OCI-LY3 (cell line): ENCODE results near the gene DTX2.
"Not testable (repeated sequence)": the region's sequence is repeated elsewhere in the genome, so short reads cannot be mapped to it uniquely, and the experiment has no call there.

Source experiments
- H2AFZ ChIP-seq: fragments of 200-600, 300-600 bp; shearing (Covaris generic); 2 replicates; pipeline ENCODE4 v1.6.0; 2014; ENCODE audit warnings: antibody characterized with exemption, low read depth, low read length
- H3K27ac ChIP-seq: fragments of 200-600, 300-600 bp; sonication (generic); 2 replicates; pipeline ENCODE4 v1.5.1; 2014; ENCODE audit warnings: mild to moderate bottlenecking, low read length, moderate library complexity, mixed read lengths
- H3K27me3 ChIP-seq: fragments of 200-600, 300-600 bp; sonication (generic); 2 replicates; pipeline ENCODE4 v1.6.1; 2014; ENCODE audit warnings: low read depth, low read length, mixed read lengths
- H3K36me3 ChIP-seq: fragments of 200-600, 300-600 bp; sonication (generic); replicated peaks from 2 replicates; pipeline ENCODE3; 2014; ENCODE audit warnings: low read depth, low read length, mixed read lengths
- H3K4me1 ChIP-seq: fragments of 300-600, 200-600 bp; sonication (generic); 2 replicates; pipeline ENCODE4 v1.6.1; 2014; ENCODE audit warnings: low read length, mixed read lengths
- H3K4me2 ChIP-seq: fragments of 200-600, 300-600 bp; sonication (generic); 2 replicates; pipeline ENCODE4 v1.6.1; 2014; ENCODE audit warnings: low read length, mixed read lengths
- H3K4me3 ChIP-seq: fragments of 300-600, 200-600 bp; sonication (generic); 2 replicates; pipeline ENCODE4 v1.5.1; 2014; ENCODE audit warnings: antibody characterized with exemption, mild to moderate bottlenecking, low read length, moderate library complexity
- H3K79me2 ChIP-seq: fragments of 300-600, 200-600 bp; shearing (Covaris generic); 2 replicates; pipeline ENCODE4 v1.6.1; 2014; ENCODE audit warnings: mild to moderate bottlenecking, low read length, mixed read lengths
- H3K9ac ChIP-seq: fragments of 300-600, 200-600 bp; shearing (Covaris generic); 2 replicates; pipeline ENCODE4 v1.6.0; 2014; ENCODE audit warnings: mild to moderate bottlenecking, low read length, moderate library complexity
- H3K9me3 ChIP-seq: fragments of 200-600, 300-600 bp; shearing (Covaris generic); 2 replicates; pipeline ENCODE4 v1.6.1; 2014; ENCODE audit warnings: low read length, mixed read lengths; ENCODE audit not compliant: insufficient read depth
- H4K20me1 ChIP-seq: fragments of 200-600, 300-600 bp; sonication (generic); 2 replicates; pipeline ENCODE4 v1.6.1; 2016; ENCODE audit warnings: low read length, mixed read lengths; ENCODE audit not compliant: insufficient read depth
- EZH2phosphoT487 ChIP-seq: fragments of 200-600 bp; shearing (Covaris generic); IDR thresholded peaks from 2 replicates; pipeline ENCODE4 v1.6.1; 2018; ENCODE audit warnings: antibody characterized with exemption, mixed run types, low read depth
- TF ChIP-seq, protein P1 (sequence below): fragments of 200-600, 300-600 bp; sonication (generic); IDR thresholded peaks from 2 replicates; pipeline ENCODE4 v1.5.1; 2014; ENCODE audit warnings: antibody characterized with exemption, low read length, low read depth

The DTX2 gene

DNA sequence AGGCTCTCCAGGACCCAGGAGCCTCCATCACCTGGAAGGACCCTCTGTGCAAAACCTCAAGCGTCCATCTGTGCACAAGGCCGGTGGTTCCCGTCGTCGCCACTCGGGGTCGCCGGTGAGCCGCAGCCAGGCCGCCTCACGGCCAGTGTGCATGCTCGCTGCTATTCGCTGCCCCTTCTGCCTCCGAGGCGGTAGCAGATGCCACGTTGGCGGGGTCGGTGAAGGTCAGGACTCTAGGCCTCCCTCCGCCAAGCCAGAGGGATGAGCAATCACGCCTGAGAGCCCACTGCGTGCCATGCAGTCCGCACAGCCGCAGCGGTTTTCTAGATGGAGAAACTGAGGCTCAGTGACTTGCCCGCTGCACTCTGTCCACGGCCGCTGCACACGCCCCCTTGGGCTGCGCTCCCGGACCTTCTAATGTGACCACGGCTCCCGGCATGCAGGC lies 54.5 kb downstream of the DTX2 start:
- H3K4me2 ChIP-seq = peak overlapping the region; percentile 59
- H4K20me1 ChIP-seq = no peaks in the 10 kb centered on the region
- no peak overlapping the region for H3K9ac ChIP-seq
- H3K9me3 ChIP-seq = no peaks in the 10 kb centered on the region
- H3K4me1 ChIP-seq = peaks cover 12% of the 10 kb centered on the region; the same call in 1 of the 2 replicates
- peak overlapping the region; percentile 42; the same call in 1 of the 2 replicates for H3K4me3 ChIP-seq
- H2AFZ ChIP-seq = no peak overlapping the region; the same call in 1 of the 2 replicates
- no peaks in the 10 kb centered on the region for H3K36me3 ChIP-seq
- H3K27me3 ChIP-seq = no peaks in the 10 kb centered on the region
- TF ChIP-seq, protein P1, sequence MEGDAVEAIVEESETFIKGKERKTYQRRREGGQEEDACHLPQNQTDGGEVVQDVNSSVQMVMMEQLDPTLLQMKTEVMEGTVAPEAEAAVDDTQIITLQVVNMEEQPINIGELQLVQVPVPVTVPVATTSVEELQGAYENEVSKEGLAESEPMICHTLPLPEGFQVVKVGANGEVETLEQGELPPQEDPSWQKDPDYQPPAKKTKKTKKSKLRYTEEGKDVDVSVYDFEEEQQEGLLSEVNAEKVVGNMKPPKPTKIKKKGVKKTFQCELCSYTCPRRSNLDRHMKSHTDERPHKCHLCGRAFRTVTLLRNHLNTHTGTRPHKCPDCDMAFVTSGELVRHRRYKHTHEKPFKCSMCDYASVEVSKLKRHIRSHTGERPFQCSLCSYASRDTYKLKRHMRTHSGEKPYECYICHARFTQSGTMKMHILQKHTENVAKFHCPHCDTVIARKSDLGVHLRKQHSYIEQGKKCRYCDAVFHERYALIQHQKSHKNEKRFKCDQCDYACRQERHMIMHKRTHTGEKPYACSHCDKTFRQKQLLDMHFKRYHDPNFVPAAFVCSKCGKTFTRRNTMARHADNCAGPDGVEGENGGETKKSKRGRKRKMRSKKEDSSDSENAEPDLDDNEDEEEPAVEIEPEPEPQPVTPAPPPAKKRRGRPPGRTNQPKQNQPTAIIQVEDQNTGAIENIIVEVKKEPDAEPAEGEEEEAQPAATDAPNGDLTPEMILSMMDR = peak; percentile 61
- no peak for TF ChIP-seq EZH2phosphoT487
- no peak overlapping the region for H3K27ac ChIP-seq
- no peaks in the 10 kb centered on the region for H3K79me2 ChIP-seq

DNA sequence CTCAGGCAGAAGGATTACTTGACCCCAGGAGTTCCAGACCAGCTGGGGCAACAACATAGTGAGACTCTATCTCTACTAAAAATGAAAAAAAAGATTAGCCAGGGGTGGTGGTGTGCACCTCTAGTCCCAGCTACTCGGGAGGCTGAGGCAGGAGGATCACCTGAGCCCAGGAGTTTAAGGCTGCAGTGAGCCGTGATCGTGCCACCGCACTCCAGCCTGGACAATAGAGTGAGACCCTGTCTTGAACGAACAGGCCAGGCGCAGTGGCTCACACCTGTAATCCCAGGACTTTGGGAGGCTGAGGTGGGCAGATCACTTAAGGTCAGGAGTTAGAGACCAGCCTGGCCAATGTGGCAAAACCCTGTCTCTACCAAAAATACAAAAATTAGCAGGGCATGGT lies 55.4 kb downstream of the DTX2 start:
- H3K4me3 ChIP-seq, H3K27ac ChIP-seq, H3K79me2 ChIP-seq, H3K4me2 ChIP-seq, H3K36me3 ChIP-seq, H3K9ac ChIP-seq, H4K20me1 ChIP-seq, H3K9me3 ChIP-seq, H2AFZ ChIP-seq, H3K27me3 ChIP-seq: not testable (repeated sequence)
- H3K4me1 ChIP-seq = peaks cover 12% of the 10 kb centered on the region; the same call in 1 of the 2 replicates

DNA sequence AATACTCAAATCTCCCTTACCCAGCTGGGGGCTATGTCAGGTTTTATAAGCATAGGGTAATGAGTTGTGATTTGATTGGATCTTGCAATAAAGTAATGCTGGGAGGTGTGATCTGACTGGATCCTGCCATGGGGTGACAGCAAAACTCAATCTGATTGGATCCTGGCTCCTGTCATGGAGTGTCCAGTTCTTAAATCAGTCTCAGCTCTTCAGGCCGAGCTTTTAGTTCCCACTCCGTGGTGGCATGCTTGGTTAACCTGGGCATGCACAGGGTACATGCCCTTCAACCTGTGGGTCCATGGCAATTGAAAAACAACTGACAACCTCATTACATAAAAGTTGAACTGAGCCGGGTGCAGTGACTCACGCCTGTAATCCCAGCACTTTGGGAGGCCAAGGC lies 64.7 kb downstream of the DTX2 start:
- not testable (repeated sequence) for H3K4me1 ChIP-seq, H3K4me2 ChIP-seq, H3K9me3 ChIP-seq, H3K4me3 ChIP-seq, H3K27me3 ChIP-seq, H3K9ac ChIP-seq, H4K20me1 ChIP-seq, H2AFZ ChIP-seq, H3K27ac ChIP-seq, H3K79me2 ChIP-seq, H3K36me3 ChIP-seq

GRCh38 chr7:76531643-76532042 lies 70.1 kb downstream of the DTX2 start:
- not testable (repeated sequence) for H3K4me3 ChIP-seq, H3K9ac ChIP-seq, H4K20me1 ChIP-seq, H3K27ac ChIP-seq, H3K27me3 ChIP-seq, H3K79me2 ChIP-seq, H3K4me1 ChIP-seq, H3K9me3 ChIP-seq, H3K36me3 ChIP-seq, H2AFZ ChIP-seq, H3K4me2 ChIP-seq

GRCh38 chr7:76543197-76543596 lies 81.7 kb downstream of the DTX2 start, which contains the start of gene SPDYE16:
TSS of gene SPDYE16 (minus strand) at chr7:76543297. CDS start at chr7:76541459, 1,838 bp downstream.
- H2AFZ ChIP-seq, H3K9ac ChIP-seq, H3K4me2 ChIP-seq, H3K36me3 ChIP-seq, H3K4me3 ChIP-seq, H4K20me1 ChIP-seq, H3K27me3 ChIP-seq, H3K4me1 ChIP-seq, H3K27ac ChIP-seq, H3K9me3 ChIP-seq, H3K79me2 ChIP-seq: not testable (repeated sequence)

DNA sequence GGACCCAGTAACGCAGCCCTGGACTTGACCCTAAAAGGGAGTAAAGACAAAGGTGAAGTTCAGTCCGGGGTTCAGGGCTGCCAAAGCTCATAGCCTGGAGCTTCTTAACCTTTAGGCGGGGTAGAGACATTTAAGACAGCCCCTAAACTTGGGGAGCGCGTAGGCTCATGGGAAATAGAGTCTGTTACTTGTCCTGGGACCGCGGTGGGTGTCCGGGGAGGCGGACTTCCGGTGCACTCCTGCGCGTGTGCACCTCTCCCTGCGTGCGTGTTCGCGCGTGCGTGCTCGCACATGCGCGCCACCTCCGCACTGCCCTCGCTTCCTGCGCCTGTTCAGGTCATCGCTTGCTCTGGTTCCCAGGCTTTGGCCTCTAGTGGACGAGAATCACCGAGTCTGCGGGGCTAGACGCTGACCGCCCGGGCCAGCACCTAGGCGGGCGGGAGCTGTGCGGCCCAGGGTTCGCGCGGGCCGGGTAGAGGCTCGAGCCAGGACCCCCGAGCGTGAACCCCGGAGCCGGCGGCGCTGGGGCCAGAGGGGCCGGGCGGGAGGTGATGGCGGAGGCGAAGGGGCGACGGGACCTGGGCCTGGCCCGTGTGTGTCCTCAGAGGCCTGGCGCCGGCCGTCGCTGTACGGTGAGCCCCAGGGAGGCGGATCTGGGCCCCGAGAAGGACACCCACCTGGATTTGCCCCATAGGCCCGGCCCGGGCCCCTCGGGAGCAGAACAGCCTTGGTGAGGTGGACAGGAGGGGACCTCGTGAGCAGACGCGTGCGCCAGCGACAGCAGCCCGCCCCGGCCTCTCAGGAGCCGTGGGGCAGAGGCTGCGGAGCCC lies 87.7 kb downstream of the DTX2 start:
- H2AFZ ChIP-seq = peak overlapping the region; percentile 39; the same call in 1 of the 2 replicates
- not testable (repeated sequence) for H4K20me1 ChIP-seq, H3K9me3 ChIP-seq, H3K36me3 ChIP-seq, H3K27me3 ChIP-seq, H3K4me1 ChIP-seq
- H3K4me2 ChIP-seq = peak overlapping the region; percentile 75
- peak overlapping the region; percentile 97 for H3K4me3 ChIP-seq
- peaks cover 21% of the 10 kb centered on the region for H3K79me2 ChIP-seq
- H3K9ac ChIP-seq = peak overlapping the region; percentile 92
- peak overlapping the region; percentile 45 for H3K27ac ChIP-seq

- not testable (repeated sequence) for H3K27me3 ChIP-seq, H4K20me1 ChIP-seq, H3K36me3 ChIP-seq, H2AFZ ChIP-seq, H3K4me1 ChIP-seq, H3K9me3 ChIP-seq
- Histone ChIP-seq H3K4me2 (peak overlapping the region; percentile 75), H3K27ac (0 out of 2 replicates have a peak overlapping the region, but pooled peaks have one; percentile 45), H3K9ac (peak overlapping the region; percentile 92), H3K4me3 (peak overlapping the region; percentile 97), H3K79me2 (peaks cover 21% of the 10 kb centered on the region)
Observed at GRCh38 chr7:76549855-76550248, 88.3 kb downstream of the DTX2 start.

DNA sequence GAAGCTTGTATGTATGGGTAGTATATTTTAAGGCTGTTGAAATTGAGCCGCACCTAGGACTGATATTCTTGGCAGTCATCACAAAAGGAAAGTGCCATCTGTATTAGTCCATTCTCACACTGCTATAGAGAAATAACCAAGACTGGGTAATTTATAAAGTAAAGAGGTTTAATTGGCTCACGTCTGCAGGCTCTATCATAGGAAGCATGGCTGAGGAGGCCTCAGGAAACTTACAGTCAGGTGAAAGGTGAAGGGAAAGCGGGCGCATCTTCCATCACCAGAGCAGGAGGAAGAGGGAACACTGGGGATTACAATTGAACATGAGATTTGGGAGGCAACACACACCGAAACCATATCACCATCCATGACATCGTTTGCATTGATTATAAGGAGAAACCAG lies 90.5 kb downstream of the DTX2 start:
- H4K20me1 ChIP-seq, H3K27me3 ChIP-seq, H3K4me1 ChIP-seq, H3K27ac ChIP-seq, H3K4me2 ChIP-seq, H3K4me3 ChIP-seq, H3K36me3 ChIP-seq, H3K9ac ChIP-seq, H3K9me3 ChIP-seq, H2AFZ ChIP-seq: not testable (repeated sequence)
- peaks cover 27% of the 10 kb centered on the region for H3K79me2 ChIP-seq
